ENCODE data around the gene HRH1. TPM values are rescaled to one million over a fixed set of nuclear protein-coding genes. Genes with fewer than 3 reads are reported as not detected.

Gene HRH1
- total and polyA plus RNA-seq, 2 experiments from 2014 or later: not detected

DNA sequence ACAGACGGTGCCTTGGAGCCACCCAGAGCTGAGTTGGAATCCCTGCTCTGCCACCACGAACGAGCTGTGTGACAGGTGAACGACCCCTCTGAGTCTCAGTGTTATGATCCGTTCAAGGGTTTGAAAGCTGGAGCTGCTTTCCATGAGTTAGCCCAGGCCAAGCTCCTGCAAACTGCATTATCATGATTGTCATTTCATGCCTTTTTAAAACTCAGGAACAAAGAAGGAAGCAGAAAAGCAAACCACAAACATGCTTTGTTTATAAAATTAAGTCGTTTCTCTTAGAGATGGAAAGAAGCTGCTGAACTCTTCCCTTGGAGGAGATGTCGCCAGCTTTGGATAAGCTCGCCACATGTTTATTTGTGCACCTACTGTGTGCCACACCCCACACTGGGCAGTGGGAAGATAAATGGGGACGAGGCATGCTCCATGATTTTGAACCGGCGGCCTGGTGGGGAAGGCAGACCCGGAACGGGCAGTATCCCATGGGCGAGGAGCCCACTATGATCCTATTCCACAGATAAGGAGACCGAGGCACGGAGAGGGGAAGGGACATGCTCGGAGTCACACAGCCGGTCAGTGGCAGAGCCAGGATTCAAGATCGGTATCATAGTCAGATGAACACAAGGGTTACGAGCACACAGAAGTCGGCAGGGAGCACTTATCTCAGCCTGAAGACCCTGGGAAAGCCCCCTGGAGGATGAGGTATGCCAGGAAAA, 15.9 kb downstream of the HRH1 start:
- Histone ChIP-seq H3K27ac (ENCODE audit: low read depth) (no peak overlapping the region), H2AFZ (no peak overlapping the region; the same call in 1 of the 2 replicates), H3K79me2 (replicated peaks; ENCODE audit: insufficient read depth) (no peaks in the 10 kb centered on the region), H3K27me3 (ENCODE audit: insufficient read depth) (no peaks in the 10 kb centered on the region), H3K4me1 (ENCODE audit: insufficient read depth) (no peaks in the 10 kb centered on the region), H3F3A (replicated peaks; ENCODE audit: low read depth) (no peaks in the 10 kb centered on the region), H3K4me2 (no peak overlapping the region), H3K4me3 (no peak overlapping the region), H3K9me2 (ENCODE audit: insufficient read depth) (no peaks in the 10 kb centered on the region), H4K20me1 (replicated peaks; ENCODE audit: insufficient read depth) (no peaks in the 10 kb centered on the region), H3K36me3 (ENCODE audit: insufficient read depth) (no peaks in the 10 kb centered on the region)
- no peaks in the 10 kb centered on the region for H3K36me3 Mint-ChIP-seq (ENCODE audit: low read depth)
- ATAC-seq (no peak), DNase-seq (ENCODE audit: low spot score) (peak; percentile 11)
- H3K27ac Mint-ChIP-seq: 0 out of 2 replicates have a peak overlapping the region, but pooled peaks have one; percentile 7
- no peaks in the 10 kb centered on the region for H3K27me3 Mint-ChIP-seq (ENCODE audit: insufficient read depth, low read depth, poor library complexity)
- no peaks in the 10 kb centered on the region; the same call in 2 of the 3 replicates for H3K4me1 Mint-ChIP-seq
- TF ChIP-seq POLR2AphosphoS5 (IDR thresholded peaks at IDR 0.05; ENCODE audit: low read depth) (no peak), CTCF (conservative IDR thresholded peaks at IDR 0.05; ENCODE audit: low read depth in 2 of 2) (0 out of 4 replicates have a peak, but pooled peaks of 1 of the 2 experiments have one; percentile 12), JUNB (IDR thresholded peaks at IDR 0.05; ENCODE audit: unreplicated experiment) (no peak), EZH2 (IDR thresholded peaks at IDR 0.05; ENCODE audit: low read depth, unreplicated experiment) (no peak)
- no peaks in the 10 kb centered on the region for H3K9me3 Mint-ChIP-seq
- no peak overlapping the region for H3K4me3 Mint-ChIP-seq

GRCh38 chr3:11172096-11172690, 17.9 kb downstream of the HRH1 start:
- H3K4me2 ChIP-seq: no peak overlapping the region
- H3F3A ChIP-seq (replicated peaks; ENCODE audit: low read depth): no peaks in the 10 kb centered on the region
- H3K9me2 ChIP-seq (ENCODE audit: insufficient read depth): no peaks in the 10 kb centered on the region
- no peaks in the 10 kb centered on the region for H3K27me3 ChIP-seq (ENCODE audit: insufficient read depth)
- no peak overlapping the region for H2AFZ ChIP-seq
- DNase-seq (ENCODE audit: low spot score): no peak
- H3K79me2 ChIP-seq (replicated peaks; ENCODE audit: insufficient read depth): no peaks in the 10 kb centered on the region
- Mint-ChIP-seq H3K9me3 (no peaks in the 10 kb centered on the region), H3K27me3 (ENCODE audit: insufficient read depth, low read depth, poor library complexity) (no peaks in the 10 kb centered on the region), H3K4me3 (no peak overlapping the region), H3K27ac (no peak overlapping the region), H3K4me1 (no peaks in the 10 kb centered on the region; the same call in 2 of the 3 replicates), H3K36me3 (ENCODE audit: low read depth) (no peaks in the 10 kb centered on the region)
- no peak overlapping the region for H3K27ac ChIP-seq (ENCODE audit: low read depth)
- no peak for ATAC-seq
- H3K4me3 ChIP-seq: no peak overlapping the region
- H4K20me1 ChIP-seq (replicated peaks; ENCODE audit: insufficient read depth): no peaks in the 10 kb centered on the region
- no peaks in the 10 kb centered on the region for H3K4me1 ChIP-seq (ENCODE audit: insufficient read depth)
- no peaks in the 10 kb centered on the region for H3K36me3 ChIP-seq (ENCODE audit: insufficient read depth)
- TF ChIP-seq POLR2AphosphoS5 (IDR thresholded peaks at IDR 0.05; ENCODE audit: low read depth) (no peak), EZH2phosphoT487 (IDR thresholded peaks at IDR 0.05; ENCODE audit: unreplicated experiment) (no peak), REST (IDR thresholded peaks at IDR 0.05; ENCODE audit: unreplicated experiment) (no peak), NANOG (IDR thresholded peaks at IDR 0.05; ENCODE audit: borderline replicate concordance) (no peak)
- TF ChIP-seq, protein P1, sequence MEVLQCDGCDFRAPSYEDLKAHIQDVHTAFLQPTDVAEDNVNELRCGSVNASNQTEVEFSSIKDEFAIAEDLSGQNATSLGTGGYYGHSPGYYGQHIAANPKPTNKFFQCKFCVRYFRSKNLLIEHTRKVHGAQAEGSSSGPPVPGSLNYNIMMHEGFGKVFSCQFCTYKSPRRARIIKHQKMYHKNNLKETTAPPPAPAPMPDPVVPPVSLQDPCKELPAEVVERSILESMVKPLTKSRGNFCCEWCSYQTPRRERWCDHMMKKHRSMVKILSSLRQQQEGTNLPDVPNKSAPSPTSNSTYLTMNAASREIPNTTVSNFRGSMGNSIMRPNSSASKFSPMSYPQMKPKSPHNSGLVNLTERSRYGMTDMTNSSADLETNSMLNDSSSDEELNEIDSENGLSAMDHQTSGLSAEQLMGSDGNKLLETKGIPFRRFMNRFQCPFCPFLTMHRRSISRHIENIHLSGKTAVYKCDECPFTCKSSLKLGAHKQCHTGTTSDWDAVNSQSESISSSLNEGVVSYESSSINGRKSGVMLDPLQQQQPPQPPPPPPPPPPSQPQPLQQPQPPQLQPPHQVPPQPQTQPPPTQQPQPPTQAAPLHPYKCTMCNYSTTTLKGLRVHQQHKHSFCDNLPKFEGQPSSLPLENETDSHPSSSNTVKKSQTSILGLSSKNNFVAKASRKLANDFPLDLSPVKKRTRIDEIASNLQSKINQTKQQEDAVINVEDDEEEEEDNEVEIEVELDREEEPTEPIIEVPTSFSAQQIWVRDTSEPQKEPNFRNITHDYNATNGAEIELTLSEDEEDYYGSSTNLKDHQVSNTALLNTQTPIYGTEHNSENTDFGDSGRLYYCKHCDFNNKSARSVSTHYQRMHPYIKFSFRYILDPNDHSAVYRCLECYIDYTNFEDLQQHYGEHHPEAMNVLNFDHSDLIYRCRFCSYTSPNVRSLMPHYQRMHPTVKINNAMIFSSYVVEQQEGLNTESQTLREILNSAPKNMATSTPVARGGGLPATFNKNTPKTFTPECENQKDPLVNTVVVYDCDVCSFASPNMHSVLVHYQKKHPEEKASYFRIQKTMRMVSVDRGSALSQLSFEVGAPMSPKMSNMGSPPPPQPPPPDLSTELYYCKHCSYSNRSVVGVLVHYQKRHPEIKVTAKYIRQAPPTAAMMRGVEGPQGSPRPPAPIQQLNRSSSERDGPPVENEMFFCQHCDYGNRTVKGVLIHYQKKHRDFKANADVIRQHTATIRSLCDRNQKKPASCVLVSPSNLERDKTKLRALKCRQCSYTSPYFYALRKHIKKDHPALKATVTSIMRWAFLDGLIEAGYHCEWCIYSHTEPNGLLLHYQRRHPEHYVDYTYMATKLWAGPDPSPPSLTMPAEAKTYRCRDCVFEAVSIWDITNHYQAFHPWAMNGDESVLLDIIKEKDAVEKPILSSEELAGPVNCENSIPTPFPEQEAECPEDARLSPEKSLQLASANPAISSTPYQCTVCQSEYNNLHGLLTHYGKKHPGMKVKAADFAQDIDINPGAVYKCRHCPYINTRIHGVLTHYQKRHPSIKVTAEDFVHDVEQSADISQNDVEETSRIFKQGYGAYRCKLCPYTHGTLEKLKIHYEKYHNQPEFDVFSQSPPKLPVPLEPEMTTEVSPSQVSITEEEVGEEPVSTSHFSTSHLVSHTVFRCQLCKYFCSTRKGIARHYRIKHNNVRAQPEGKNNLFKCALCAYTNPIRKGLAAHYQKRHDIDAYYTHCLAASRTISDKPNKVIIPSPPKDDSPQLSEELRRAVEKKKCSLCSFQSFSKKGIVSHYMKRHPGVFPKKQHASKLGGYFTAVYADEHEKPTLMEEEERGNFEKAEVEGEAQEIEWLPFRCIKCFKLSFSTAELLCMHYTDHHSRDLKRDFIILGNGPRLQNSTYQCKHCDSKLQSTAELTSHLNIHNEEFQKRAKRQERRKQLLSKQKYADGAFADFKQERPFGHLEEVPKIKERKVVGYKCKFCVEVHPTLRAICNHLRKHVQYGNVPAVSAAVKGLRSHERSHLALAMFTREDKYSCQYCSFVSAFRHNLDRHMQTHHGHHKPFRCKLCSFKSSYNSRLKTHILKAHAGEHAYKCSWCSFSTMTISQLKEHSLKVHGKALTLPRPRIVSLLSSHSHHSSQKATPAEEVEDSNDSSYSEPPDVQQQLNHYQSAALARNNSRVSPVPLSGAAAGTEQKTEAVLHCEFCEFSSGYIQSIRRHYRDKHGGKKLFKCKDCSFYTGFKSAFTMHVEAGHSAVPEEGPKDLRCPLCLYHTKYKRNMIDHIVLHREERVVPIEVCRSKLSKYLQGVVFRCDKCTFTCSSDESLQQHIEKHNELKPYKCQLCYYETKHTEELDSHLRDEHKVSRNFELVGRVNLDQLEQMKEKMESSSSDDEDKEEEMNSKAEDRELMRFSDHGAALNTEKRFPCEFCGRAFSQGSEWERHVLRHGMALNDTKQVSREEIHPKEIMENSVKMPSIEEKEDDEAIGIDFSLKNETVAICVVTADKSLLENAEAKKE (CRISPR knock-in tag; IDR thresholded peaks at IDR 0.05): no peak
